ENCODE data around the gene PCDH9. TPM values are rescaled to one million over a fixed set of nuclear protein-coding genes. Genes with fewer than 3 reads are reported as not detected.

The PCDH9 gene
- total and polyA plus RNA-seq, 9 donors = 0.18 to 6.5 (median 1.3) TPM

DNA sequence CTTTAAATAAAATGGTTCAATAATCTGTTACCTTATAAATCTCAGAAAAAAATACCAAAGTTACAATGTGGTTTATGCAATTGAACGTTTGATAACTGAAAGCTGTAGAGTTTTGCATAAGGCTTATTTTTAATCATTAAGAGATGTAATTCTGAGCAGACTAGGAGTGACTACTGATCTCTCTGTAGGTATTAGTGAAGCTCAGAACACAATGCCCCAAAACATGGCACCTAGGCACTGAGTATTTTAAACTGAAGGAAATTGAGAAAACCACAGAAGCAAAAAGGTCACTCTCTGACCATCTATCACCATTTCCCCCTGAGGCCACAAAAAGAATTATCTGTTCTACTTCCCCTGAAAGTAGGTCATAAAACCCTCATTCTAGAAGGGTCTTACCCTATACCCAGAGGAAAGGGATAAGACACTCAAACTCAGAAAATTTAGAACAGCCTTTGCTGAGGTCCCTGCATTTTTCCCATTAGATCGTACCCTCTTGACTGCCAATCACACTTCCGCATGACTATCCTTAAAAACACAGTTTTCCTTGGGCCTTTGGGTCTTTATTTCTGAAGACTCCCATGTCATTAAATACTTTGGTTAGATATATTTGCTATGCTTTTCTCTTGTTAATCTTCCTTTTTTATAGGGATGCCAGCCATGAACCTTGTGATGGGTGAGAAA lies 158.1 kb downstream of the PCDH9 start:
- DNase-seq = no peak
- no peak overlapping the region for H3K4me3 ChIP-seq
- 90 to 96% (median 91%) methylated on average over 3 of the region's 3 CpGs for WGBS, 3 donors
- TF ChIP-seq POLR2A (IDR thresholded peaks at IDR 0.05) = no peak
- no peak for TF ChIP-seq EP300 (IDR thresholded peaks at IDR 0.05)
- TF ChIP-seq, protein P1, sequence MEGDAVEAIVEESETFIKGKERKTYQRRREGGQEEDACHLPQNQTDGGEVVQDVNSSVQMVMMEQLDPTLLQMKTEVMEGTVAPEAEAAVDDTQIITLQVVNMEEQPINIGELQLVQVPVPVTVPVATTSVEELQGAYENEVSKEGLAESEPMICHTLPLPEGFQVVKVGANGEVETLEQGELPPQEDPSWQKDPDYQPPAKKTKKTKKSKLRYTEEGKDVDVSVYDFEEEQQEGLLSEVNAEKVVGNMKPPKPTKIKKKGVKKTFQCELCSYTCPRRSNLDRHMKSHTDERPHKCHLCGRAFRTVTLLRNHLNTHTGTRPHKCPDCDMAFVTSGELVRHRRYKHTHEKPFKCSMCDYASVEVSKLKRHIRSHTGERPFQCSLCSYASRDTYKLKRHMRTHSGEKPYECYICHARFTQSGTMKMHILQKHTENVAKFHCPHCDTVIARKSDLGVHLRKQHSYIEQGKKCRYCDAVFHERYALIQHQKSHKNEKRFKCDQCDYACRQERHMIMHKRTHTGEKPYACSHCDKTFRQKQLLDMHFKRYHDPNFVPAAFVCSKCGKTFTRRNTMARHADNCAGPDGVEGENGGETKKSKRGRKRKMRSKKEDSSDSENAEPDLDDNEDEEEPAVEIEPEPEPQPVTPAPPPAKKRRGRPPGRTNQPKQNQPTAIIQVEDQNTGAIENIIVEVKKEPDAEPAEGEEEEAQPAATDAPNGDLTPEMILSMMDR (IDR thresholded peaks at IDR 0.05) = no peak
- H3K27ac ChIP-seq = no peak overlapping the region
- H3K36me3 ChIP-seq = no peaks in the 10 kb centered on the region
- H3K27me3 ChIP-seq = no peaks in the 10 kb centered on the region
- no peaks in the 10 kb centered on the region for H3K4me1 ChIP-seq (ENCODE audit: insufficient read depth)
- H3K9me3 ChIP-seq = no peaks in the 10 kb centered on the region
- intact Hi-C loops (cut with DNase I) = no loop called here

DNA sequence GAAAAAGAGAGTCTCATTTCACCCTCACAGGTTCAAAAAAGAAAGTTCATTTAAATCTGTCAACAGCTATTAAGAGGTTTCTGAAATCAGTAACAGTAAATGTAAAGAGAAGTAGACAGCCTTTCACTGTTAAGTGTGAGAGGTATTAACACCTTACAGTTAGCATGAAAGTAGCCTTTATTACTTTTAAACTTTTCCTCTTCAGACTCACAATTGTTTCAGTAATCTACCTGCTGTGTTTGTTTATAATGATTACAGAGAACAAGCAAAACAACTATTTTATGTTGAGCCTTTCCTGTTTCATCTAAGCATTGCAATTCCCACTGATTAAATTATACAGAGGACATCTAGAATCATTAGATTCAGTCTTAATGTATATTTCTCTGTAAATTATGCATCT lies 159.8 kb downstream of the PCDH9 start:
- H3K9me3 ChIP-seq = no peaks in the 10 kb centered on the region
- no peak overlapping the region for H3K27ac ChIP-seq
- H3K27me3 ChIP-seq = no peaks in the 10 kb centered on the region
- no peak for DNase-seq
- no peaks in the 10 kb centered on the region for H3K4me1 ChIP-seq (ENCODE audit: insufficient read depth)
- intact Hi-C loops (cut with DNase I) = no loop called here
- TF ChIP-seq, protein P1 (IDR thresholded peaks at IDR 0.05) = no peak
- no peak for TF ChIP-seq EP300 (IDR thresholded peaks at IDR 0.05)
- no peak for TF ChIP-seq POLR2A (IDR thresholded peaks at IDR 0.05)
- no peak overlapping the region for H3K4me3 ChIP-seq
- no peaks in the 10 kb centered on the region for H3K36me3 ChIP-seq

DNA sequence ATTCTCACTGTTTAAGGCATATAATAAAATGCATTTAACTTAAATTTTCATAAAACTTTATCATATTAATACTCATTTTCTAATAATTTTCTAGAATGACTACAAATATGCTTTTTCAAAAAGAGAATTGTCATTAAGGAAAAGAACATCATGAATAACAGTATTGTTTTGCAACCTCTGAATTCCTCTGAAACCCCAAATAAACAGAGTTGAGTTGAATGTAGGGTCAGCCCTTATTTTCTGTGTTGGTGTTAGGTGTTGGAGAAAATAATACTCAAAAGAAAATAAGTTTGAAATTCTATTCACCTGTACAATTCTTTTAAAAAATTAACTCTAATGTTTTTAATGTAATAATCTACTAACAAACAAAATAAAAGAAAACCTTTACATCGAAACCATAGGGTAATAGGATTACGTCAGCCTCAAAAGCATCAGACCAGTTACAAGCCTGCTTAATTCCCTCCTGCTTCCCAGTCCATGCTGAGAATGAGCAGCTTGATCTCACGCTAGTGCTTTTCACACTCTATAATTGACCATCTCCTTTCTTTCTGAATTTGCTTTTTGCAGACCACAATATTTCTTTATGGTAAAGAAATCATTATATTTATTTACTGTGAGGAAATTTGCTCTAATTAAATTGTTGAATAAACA lies 160.9 kb downstream of the PCDH9 start:
- TF ChIP-seq POLR2A (IDR thresholded peaks at IDR 0.05) (no peak), EP300 (IDR thresholded peaks at IDR 0.05) (no peak)
- TF ChIP-seq, protein P1 (IDR thresholded peaks at IDR 0.05) = no peak
- H3K27ac ChIP-seq = no peak overlapping the region

DNA sequence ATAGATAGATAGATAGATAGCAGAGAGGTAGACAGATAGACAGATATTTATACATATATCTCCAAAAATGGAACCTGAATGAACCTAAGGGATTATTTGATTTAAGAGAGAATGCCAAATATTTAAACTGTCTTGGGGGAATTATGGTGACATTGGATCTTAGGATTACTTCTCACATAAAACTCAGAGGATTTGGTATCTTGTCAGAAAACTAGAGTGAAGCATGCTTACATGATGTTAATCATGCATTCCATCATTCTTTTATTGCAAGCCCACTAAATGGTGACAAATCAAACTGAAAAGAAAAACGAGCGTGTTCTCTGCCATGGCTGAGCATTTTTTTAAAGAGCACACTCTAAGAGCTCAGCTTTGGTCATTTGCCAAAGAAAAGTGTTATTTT lies 165.2 kb downstream of the PCDH9 start:
- WGBS, 3 donors = 82 to 83% (median 82%) methylated on average over 2 of the region's 2 CpGs
- intact Hi-C loops (cut with DNase I) = no loop called here
- TF ChIP-seq EP300 (IDR thresholded peaks at IDR 0.05) = no peak
- no peak for TF ChIP-seq POLR2A (IDR thresholded peaks at IDR 0.05)
- TF ChIP-seq, protein P1 (IDR thresholded peaks at IDR 0.05) = no peak
- no peak overlapping the region for H3K4me3 ChIP-seq
- H3K27me3 ChIP-seq = no peaks in the 10 kb centered on the region
- no peaks in the 10 kb centered on the region for H3K9me3 ChIP-seq
- no peaks in the 10 kb centered on the region for H3K36me3 ChIP-seq
- H3K27ac ChIP-seq = no peak overlapping the region
- no peak for DNase-seq
- H3K4me1 ChIP-seq (ENCODE audit: insufficient read depth) = no peaks in the 10 kb centered on the region

More for the DNA sequence above, 160.9 kb downstream of the PCDH9 start:
- no peaks in the 10 kb centered on the region for H3K27me3 ChIP-seq
- H3K4me1 ChIP-seq (ENCODE audit: insufficient read depth) = no peaks in the 10 kb centered on the region
- DNase-seq = no peak
- H3K36me3 ChIP-seq = no peaks in the 10 kb centered on the region
- H3K4me3 ChIP-seq = no peak overlapping the region
- no peaks in the 10 kb centered on the region for H3K9me3 ChIP-seq
- 81 to 87% (median 83%) methylated on average over 3 of the region's 3 CpGs for WGBS, 3 donors
- intact Hi-C loops (cut with DNase I) = no loop called here
